HG02588 (cell line): ENCODE data around the gene KCNJ3.

Source experiments
- ATAC-seq: cut with Tn5 transposase; IDR thresholded peaks from one replicate; pipeline ENCODE4 v1.9.1; 2021; ENCODE audit warnings: mild to moderate bottlenecking, moderate library complexity; ENCODE audit not compliant: unreplicated experiment

KCNJ3 gene, protein sequence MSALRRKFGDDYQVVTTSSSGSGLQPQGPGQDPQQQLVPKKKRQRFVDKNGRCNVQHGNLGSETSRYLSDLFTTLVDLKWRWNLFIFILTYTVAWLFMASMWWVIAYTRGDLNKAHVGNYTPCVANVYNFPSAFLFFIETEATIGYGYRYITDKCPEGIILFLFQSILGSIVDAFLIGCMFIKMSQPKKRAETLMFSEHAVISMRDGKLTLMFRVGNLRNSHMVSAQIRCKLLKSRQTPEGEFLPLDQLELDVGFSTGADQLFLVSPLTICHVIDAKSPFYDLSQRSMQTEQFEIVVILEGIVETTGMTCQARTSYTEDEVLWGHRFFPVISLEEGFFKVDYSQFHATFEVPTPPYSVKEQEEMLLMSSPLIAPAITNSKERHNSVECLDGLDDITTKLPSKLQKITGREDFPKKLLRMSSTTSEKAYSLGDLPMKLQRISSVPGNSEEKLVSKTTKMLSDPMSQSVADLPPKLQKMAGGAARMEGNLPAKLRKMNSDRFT

DNA sequence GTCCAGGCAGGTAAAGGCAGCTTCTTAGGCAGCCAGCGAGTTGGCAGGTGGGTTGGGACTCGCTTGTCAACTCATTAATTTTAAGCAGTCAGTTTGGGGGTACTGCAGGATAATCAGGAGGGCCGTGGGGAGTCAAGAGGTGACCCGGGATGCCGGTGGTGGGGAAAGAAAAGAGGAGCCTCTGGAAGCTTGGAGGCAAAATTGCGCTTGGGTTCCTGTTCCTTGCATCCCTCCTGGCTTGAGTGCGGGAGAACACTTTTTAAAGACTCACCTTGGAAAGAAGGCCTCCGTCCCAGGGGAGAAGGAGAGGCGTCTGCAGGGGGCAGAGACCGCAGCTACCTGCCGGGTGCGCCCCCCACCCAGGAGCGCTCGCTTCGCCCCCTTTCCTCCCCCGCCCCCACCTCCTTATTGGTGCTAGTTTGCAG is at the start of gene KCNJ3:
KCNJ3 (plus strand) TSS at position 400 of the 425 bp plus-strand sequence. CDS start 81 bp downstream, outside the sequence.
- ATAC-seq: no peak

DNA sequence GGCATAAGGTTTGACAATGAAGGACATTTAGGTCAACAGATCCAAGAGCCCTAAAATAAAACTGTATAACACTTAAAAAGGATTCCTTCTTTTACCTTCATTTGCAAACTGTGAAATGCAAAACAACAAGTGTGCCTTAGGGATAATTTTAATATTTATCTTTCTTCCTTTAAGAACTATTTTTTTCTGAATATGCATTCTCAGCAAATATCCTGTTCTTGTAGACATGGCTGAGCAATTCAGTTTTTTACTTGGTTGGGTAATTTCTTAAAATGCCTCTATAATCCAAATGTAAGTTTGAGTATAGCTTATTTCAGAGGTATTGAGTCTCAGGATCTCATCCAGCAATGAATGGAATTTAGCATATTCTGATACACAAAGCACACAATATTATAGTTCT is 43.0 kb upstream of the KCNJ3 start:
- ATAC-seq: no peak

DNA sequence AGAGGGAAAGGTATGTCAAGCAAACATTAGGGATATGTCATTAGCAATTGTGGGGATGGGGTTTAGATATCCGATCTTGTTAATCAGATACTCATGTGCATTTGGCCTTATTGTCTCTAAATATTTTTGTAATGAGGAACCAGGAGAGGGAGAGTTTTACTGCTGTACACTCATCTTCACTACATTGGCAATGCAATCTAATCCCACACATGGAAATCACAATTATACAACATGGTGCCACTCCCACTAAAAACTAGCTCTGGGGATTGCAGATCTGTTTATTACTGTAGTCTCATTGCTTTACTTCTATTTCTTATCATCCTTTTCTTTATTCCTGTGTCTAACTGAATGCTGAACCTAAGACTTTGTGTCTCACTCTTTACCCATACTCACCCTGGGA is 39.6 kb upstream of the KCNJ3 start:
- ATAC-seq: no peak

DNA sequence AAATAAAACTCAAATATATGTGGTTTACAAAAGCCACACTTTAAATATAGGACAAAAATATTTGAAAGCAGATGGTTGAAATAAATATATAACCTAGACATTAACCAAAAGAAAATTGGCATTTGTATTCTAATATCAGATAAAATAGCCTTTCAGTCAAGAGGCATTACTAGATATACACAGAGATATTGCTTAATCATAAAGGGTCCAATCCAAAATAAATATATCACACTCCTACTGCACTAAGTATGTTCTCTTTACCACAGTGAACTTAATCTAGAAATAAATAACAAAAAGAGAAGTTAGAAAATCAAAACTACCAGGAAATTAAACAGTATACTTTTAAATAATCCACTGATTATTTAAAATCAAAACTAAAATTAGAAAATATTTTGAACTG is 34.2 kb upstream of the KCNJ3 start:
- ATAC-seq: no peak

DNA sequence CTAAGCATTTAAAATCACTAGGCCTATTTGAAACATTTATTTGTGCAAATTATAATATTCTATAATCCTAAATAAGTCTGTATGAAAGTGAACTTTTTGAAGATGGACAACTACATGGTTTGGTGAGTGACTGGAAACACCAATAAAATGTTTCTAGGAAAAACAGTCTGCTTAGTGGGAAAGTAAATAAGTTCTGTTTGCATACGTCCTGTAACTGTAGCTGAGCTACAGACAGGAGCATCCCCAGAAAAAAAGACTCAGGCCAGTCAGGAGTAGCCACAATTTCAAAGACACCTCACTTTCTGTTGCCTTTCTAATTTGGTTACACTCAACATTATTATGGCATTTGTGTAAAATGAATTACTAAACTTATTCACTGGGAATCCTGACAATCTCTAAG is 28.4 kb upstream of the KCNJ3 start:
- ATAC-seq: no peak

DNA sequence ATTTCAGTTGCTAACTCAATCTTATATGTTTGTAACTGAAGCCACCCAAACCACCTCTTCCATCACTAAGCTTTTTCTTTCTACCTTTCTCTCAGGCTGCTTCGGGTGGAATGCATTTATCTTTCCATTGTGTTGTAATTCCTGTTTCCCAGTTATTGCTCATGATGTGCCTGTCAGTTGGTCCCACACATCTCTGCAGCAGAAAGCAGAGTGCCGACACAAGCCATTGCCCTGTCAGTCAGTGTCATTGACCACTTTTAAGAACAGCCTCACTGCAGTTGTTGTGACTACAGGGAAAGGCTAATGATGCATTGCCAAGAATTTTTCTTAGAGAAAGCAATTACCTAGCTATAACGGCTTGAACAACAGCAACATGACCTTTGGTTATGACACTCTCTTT is 24.8 kb upstream of the KCNJ3 start:
- no peak for ATAC-seq

DNA sequence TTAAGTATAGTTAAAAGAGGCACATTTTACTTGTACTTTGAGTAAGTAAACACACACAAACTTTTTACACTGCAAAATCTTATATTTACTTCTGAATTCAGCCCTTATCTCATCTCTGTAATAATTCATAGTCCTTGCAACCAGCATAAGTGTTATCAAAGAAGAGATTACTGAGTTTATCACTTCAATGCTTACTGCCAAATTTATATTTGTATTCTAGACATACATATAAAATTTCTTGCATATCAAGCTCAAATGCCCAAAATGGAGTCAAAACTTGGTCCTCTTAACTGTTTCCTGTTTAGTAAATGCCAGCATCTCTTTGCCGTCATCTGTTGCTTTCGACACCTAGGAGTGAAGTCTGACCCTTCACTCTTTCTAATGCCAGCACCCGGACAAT is 21.1 kb upstream of the KCNJ3 start:
- ATAC-seq: no peak

DNA sequence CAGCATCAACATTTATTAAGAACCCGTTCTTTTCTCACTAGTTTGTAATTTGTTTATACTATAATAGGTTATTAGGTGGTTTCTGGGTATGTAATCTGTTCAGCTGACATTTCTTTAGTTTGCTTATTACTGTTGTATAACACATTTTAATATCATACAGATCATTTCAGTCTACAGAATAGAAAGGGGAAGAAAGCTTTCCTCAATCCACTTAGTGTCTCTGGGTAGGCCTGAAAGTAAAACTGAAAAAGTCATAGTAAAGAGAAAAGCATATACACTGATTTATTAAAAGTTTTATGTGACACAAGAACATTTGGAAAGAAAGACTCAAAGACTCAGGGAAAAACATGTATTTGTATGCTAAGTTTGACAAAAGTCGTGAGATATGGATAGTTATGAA is 16.8 kb upstream of the KCNJ3 start:
- ATAC-seq: no peak

DNA sequence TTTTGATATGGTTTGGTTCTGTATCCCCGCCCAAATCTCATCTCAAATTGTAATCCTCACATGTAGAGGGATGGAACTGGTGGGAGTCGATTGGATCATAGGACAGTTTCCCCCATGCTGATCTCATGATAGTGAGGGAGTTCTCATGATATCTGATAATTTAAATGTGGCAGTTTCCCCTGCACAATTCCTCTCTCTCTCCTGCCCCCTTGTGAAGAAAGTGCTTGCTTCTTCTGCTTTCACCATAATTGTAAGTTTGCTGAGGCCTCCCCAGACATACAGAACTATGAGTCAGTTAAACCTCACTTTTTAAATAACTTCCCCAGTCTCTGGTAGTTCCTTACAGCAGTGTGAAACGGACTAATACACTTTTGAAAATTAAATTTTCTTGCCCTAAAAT is 12.3 kb upstream of the KCNJ3 start:
- no peak for ATAC-seq

DNA sequence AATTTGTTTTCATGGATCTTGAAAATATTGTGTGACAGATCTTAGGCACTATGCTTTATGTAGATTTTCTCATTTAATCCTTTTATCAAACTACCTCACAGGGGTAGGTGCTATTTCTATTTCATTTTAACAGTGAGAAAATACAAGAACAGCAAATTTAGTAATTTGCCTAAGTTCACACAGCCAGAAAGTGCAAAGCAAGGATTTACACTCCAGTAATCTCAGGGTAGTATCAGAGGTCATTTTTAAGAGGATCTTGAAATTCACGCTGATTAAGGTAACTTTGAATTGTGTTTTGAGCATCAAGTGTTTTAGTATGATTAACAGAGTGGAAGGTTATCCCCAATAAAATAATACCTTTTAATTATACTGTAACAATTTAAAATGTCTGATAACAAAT is 10.1 kb upstream of the KCNJ3 start:
- no peak for ATAC-seq

DNA sequence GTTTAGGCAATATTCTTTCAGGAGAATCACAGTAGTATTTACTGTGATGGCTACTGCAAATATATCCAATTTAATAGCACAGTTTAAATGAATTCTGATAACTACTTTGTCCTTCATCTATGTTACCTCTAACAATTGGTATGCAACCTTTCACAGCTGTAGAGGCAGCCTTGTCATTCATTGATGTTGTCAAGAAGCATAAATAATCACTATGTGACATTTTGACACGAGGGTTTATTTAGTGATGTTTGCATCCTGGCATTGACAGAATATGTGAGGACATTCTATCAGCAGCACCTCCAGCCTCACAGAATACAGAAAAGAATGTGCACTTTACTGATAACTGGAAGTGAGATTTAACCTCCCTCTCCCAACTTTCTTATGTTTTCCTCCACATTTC is 9.3 kb upstream of the KCNJ3 start:
- no peak for ATAC-seq

DNA sequence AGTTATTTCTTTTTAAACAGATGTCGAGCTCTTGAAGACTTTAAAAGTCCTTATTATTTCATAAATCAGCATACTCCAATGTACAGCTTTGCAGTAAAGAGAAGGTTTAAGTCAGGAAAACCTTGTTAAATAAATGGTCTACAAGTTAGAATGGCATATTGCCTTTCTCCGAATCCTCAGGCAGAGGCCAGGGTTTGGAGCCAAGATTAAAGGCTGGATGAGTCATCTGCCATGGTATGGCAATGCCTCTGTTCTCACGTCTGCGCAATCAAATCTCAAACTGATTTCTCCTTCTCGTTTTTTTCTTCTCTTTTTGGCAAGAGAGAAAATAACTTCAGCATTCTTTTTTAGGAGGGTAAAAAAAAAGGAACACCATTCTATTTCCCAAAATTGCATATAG is 5.6 kb upstream of the KCNJ3 start:
- ATAC-seq: no peak

DNA sequence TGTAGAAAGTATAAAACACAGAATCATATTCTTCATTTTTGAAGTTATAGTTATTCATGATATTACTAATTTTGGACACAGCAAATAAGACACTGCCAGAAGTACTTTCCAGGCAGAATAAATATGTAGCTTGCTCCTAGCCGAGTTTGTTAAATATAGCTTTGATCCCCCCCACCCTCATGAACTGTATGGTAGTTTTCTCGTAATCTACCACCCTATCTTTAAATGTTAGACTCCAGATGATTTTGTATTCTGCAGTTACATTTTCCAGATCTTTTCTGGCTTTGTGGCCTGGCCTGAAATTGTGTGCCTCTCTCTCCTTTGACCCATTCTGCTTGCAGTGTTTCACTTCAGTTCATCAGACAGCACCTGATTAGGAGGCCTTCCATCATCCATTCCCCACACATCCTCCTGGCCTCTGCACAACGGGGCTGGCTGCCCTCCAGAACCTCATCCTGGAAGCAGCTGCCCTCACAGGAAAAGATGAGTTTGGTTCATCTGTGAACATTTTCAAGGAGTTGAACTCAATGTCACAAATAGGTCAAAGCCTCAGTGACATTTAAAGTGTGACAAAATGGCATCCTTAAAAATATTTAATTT is 4.7 kb upstream of the KCNJ3 start:
- ATAC-seq: no peak

DNA sequence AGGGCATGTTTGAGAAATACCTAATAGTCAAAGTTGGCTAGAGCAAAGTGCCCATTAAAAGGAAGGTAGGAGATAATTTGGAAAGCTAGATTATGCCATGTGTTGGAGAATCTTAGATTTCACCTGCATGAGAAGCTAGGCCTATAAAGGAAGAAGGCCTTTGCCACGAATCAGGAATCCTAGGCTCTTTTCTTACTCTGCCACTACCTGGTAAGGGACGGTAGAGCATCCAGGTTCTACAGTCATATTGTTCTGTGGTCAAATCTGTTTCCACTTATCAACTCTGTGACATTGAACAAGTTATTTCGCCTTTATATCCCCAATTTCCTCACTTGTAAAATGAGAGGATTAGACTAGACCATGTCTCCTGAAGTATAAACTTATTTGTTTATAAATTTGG is 3.6 kb upstream of the KCNJ3 start:
- ATAC-seq: no peak

DNA sequence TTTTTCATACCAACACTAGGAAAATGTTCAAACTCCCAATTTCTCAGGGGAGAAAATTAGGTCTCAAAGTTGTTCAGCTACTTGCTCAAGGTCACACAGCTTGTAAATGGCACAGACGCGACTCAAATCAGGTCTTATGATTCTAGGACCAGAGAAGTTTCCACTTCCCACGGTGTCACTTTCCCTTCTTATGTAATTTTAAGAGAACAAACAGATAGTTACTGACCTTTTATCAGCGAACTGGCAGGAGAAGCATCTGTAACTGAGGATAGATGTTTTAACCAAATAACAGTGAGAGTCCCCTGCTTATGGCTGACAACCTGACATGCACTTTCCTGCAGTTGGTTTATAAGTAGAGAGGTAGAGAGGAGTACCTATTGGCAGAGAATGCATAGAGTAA is 2.1 kb upstream of the KCNJ3 start:
- no peak for ATAC-seq

DNA sequence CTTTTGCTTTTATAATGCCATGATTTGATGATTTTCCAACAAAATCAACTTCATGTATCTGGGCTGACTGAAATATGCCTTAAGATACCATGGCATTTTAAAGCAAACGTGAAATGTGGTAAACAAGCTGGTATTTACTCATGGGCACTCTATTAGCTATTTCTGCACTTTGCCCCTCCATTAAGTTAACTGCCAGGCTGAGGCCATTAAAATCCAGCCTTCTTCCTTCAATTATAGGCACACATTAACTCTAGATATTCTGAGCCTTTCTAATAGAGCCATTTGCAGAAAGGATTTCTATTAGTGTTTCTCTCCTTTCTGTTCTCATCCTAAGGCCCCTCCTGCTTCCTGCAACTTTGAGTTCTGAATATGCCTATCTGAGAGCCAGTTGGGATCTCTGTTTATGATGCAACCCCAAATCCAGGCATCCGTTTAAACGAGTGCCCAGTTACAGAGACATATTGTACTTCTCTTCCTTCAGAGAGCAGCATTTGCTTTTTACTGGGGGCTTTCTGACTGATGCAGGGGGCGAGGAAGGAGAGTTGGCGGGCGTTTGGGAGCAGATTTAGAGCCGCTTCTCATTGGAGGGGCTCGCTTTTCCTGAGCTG is 1.6 kb upstream of the KCNJ3 start:
- no peak for ATAC-seq

DNA sequence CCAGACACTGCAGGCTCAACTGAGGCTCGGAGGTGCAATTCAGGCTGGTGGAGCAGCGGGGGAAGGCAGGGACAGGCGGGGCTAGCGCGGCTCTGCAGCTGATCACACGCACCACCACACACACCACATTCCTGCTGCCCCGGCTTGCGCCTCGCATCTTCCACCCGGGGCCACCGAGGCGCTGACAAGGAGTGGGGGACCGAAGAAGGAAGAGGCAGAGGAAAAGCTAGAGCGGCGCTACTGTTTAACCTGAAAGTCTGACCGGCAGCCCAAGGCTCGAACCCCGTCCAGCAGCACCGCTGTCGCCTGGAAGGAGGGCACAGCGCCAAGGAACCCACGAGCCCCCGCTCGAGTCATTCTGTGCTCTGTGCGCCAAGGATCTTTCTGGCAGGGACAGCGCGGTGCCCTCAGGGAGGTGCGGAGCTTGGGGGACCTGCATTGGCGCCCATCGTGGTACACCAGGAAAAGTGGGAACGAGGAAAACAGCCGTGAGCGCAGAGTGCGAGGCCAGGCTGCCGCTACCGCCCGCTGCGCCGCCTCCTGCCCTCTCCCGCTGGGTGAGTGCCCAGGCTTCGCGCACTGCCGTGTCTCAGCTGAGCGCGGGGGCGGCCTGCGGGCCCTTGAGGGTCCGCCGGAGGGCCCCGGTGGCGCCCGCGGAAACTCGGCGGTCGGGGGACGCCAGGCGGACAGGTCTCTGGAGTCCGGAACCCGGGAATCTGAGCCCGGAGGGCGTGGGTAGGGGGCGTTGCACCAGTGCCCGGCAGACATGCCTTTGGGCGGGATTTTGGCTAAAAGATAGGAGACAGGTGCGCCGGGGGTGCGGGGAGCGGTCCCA is 860 bp upstream of the KCNJ3 start:
- no peak for ATAC-seq

DNA sequence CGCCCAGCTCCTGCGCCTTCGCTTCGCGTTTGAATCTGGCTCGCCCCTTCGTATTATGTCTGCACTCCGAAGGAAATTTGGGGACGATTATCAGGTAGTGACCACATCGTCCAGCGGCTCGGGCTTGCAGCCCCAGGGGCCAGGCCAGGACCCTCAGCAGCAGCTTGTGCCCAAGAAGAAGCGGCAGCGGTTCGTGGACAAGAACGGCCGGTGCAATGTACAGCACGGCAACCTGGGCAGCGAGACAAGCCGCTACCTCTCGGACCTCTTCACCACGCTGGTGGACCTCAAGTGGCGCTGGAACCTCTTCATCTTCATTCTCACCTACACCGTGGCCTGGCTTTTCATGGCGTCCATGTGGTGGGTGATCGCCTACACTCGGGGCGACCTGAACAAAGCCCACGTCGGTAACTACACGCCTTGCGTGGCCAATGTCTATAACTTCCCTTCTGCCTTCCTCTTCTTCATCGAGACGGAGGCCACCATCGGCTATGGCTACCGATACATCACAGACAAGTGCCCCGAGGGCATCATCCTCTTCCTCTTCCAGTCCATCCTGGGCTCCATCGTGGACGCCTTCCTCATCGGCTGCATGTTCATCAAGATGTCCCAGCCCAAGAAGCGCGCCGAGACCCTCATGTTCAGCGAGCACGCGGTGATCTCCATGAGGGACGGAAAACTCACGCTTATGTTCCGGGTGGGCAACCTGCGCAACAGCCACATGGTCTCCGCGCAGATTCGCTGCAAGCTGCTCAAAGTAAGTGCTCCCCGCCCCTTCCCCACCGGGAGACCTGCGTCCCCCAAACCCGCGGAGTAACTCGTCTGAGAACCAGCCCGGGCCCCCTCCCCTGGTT is 453 bp downstream of the KCNJ3 start:
- ATAC-seq: no peak

DNA sequence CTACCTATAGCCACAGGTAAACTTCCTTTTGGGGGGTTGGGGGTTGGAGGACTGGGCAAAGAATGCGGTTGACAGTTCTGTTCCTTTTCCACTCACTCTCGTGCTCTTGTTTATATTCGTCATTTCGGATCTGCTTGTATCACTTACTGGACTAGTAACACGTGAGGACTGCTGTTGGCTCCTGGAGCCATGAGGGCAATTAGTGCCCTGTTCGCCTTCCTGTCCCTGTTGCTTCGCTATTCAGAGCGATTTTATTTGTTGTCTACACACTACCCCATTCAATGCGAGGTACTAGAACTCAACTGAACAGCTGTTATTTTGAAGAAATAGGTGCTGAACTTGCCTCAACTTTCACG is 1.1 kb downstream of the KCNJ3 start:
- no peak for ATAC-seq

DNA sequence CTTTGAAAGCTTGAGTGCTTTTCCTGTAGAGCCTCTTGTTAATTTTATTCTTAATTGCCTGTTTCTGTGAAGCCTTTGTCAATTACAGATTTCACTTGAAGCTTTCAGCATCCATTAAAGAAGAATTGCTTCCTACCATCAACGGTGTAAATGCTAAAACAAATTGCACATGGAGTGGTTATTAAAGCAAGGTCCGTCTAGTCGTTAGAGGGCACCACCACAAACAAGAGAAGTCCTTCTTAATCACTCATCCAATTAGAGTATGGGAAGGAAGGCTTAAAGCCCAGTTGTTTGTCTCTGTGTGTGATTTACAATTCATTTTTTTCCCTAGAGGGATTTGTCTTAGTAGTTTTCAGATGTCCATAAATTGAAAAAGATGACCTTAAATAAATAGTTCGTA is 1.6 kb downstream of the KCNJ3 start:
- ATAC-seq: no peak
